Hepatocyte (in vitro differentiated cells): ENCODE measurements around the gene HDAC1. TPM values are rescaled to one million over a fixed set of nuclear protein-coding genes. Genes with fewer than 3 reads are reported as not detected.

ENCODE experiments used
- DNase-seq: peaks from one replicate; pipeline ENCODE4 v3.0.0-alpha.2; 2016; ENCODE audit warnings: low spot score
- H2AFZ ChIP-seq: fragments of 200-600 bp; sonication (generic); 2 replicates; pipeline ENCODE4 v1.6.0; 2016; ENCODE audit warnings: antibody characterized with exemption, mild to moderate bottlenecking
- H3K27ac ChIP-seq: fragments of 200-600 bp; sonication (generic); 2 replicates; pipeline ENCODE4 v1.5.1; 2016; ENCODE audit warnings: mild to moderate bottlenecking
- H3K27me3 ChIP-seq: fragments of 200-600 bp; sonication (generic); 2 replicates; pipeline ENCODE4 v1.6.1; 2016
- H3K36me3 ChIP-seq: fragments of 200-600 bp; sonication (generic); replicated peaks from 2 replicates; pipeline ENCODE4 v1.5.1; 2016; ENCODE audit warnings: low read depth; ENCODE audit not compliant: insufficient read depth
- H3K4me1 ChIP-seq: fragments of 200-600 bp; sonication (generic); 2 replicates; pipeline ENCODE4 v1.5.1; 2016; ENCODE audit warnings: mild to moderate bottlenecking, moderate library complexity; ENCODE audit not compliant: insufficient read depth
- H3K4me2 ChIP-seq: fragments of 200-600 bp; sonication (generic); 2 replicates; pipeline ENCODE4 v1.6.0; 2016
- H3K4me3 ChIP-seq: fragments of 200-600 bp; sonication (generic); 2 replicates; pipeline ENCODE4 v1.5.1; 2016; ENCODE audit warnings: mild to moderate bottlenecking
- H3K79me2 ChIP-seq: fragments of 200-600 bp; sonication (generic); 2 replicates; pipeline ENCODE4 v1.6.0; 2017; ENCODE audit warnings: mild to moderate bottlenecking
- H3K9me2 ChIP-seq: fragments of 200-600 bp; sonication (generic); replicated peaks from 2 replicates; pipeline ENCODE4 v1.6.0; 2017; ENCODE audit warnings: mild to moderate bottlenecking; ENCODE audit not compliant: insufficient read depth
- H3K9me3 ChIP-seq: fragments of 200-600 bp; sonication (generic); 2 replicates; pipeline ENCODE4 v1.5.1; 2016; ENCODE audit warnings: low read depth, mild to moderate bottlenecking
- H4K20me1 ChIP-seq: fragments of 200-600 bp; sonication (generic); 2 replicates; pipeline ENCODE4 v1.6.0; 2016; ENCODE audit warnings: mild to moderate bottlenecking; ENCODE audit not compliant: insufficient read depth, poor library complexity, severe bottlenecking
- EZH2 ChIP-seq: fragments of 200-600 bp; sonication (generic); IDR thresholded peaks from 2 replicates; pipeline ENCODE4 v1.6.1; 2016; ENCODE audit warnings: antibody characterized with exemption, mild to moderate bottlenecking, borderline replicate concordance
- EZH2phosphoT487 ChIP-seq: fragments of 200-600 bp; sonication (generic); IDR thresholded peaks from one replicate; pipeline ENCODE4 v1.6.1; 2018; ENCODE audit warnings: antibody characterized with exemption, mild to moderate bottlenecking, low read depth, moderate library complexity; ENCODE audit not compliant: unreplicated experiment, severe bottlenecking
- WGBS: methylation state at CpG from one replicate; pipeline ENCODE4 v1.1.6; 2016; ENCODE audit warnings: low lambda C conversion rate; ENCODE audit errors: missing lambda C conversion rate; 5-methylcytosine and 5-hydroxymethylcytosine counted together
- polyA plus RNA-seq: library from polyadenylated mRNA; unstranded; fragments of >200 nt; fragmentation: Nextera tagmentation; extraction: Ambion mirVana; gene quantifications from 2 replicates; pipeline ENCODE4 v1.2.1, GENCODE V29; 2016
- total RNA-seq: library from RNA; depleted of rRNA; stranded (reverse); fragments of >200 nt; gene quantifications from 2 replicates; pipeline ENCODE4 v1.2.3, GENCODE V29; 2014
- TF ChIP-seq, protein P1 (sequence below): fragments of 200-600 bp; sonication (generic); IDR thresholded peaks from 2 replicates; pipeline ENCODE4 v1.5.1; 2016; ENCODE audit warnings: antibody characterized with exemption, mild to moderate bottlenecking; ENCODE audit not compliant: poor library complexity

Gene HDAC1
- total and polyA plus RNA-seq, 2 experiments from 2014 or later, result 94.6 to 117 TPM

DNA sequence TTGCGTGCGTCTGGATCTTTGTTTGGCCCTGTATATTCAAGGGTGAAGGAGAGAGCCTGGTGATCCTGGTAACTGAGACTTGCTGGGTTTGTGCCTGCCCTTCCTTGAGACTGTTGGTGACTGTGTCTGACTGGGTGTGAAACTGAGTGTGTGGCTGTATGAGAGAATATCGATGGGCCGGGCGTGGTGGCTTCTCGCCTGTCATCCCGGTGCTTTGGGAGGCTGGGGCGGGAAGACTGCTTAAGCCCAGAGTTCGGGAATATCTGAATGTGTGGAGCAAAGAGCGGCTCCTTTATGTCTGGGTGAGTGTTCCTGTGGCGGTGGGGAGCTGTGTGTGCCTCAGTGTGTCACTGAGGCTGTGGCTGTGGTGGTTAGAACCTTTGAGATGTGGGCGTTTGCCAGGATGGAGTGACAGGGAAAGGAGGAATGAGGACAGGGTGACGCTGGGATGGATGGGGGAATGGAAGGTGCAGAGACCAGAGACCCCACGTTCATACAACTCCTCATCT, 46.8 kb downstream of the HDAC1 start:
- WGBS, result 88% methylated on average over 14 of the region's 14 CpGs
- Histone ChIP-seq H3K36me3 (no peaks in the 10 kb centered on the region), H2AFZ (no peak overlapping the region), H3K27me3 (no peaks in the 10 kb centered on the region), H4K20me1 (peaks cover 12% of the 10 kb centered on the region), H3K27ac (no peak overlapping the region), H3K9me3 (no peaks in the 10 kb centered on the region), H3K4me2 (no peak overlapping the region), H3K4me1 (peaks cover 8% of the 10 kb centered on the region), H3K9me2 (no peaks in the 10 kb centered on the region), H3K79me2 (peaks cover 21% of the 10 kb centered on the region), H3K4me3 (no peak overlapping the region)
- no peak for DNase-seq
- no peak for TF ChIP-seq EZH2
- TF ChIP-seq, protein P1, sequence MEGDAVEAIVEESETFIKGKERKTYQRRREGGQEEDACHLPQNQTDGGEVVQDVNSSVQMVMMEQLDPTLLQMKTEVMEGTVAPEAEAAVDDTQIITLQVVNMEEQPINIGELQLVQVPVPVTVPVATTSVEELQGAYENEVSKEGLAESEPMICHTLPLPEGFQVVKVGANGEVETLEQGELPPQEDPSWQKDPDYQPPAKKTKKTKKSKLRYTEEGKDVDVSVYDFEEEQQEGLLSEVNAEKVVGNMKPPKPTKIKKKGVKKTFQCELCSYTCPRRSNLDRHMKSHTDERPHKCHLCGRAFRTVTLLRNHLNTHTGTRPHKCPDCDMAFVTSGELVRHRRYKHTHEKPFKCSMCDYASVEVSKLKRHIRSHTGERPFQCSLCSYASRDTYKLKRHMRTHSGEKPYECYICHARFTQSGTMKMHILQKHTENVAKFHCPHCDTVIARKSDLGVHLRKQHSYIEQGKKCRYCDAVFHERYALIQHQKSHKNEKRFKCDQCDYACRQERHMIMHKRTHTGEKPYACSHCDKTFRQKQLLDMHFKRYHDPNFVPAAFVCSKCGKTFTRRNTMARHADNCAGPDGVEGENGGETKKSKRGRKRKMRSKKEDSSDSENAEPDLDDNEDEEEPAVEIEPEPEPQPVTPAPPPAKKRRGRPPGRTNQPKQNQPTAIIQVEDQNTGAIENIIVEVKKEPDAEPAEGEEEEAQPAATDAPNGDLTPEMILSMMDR, result no peak
- TF ChIP-seq EZH2phosphoT487, result no peak

- WGBS, result 64% methylated on average over 5 of the region's 5 CpGs
- no peaks in the 10 kb centered on the region for H3K9me3 ChIP-seq
- H3K27ac ChIP-seq, result no peak overlapping the region
- no peaks in the 10 kb centered on the region for H3K27me3 ChIP-seq
- no peaks in the 10 kb centered on the region for H3K36me3 ChIP-seq
- TF ChIP-seq EZH2phosphoT487 (no peak), EZH2 (no peak)
- TF ChIP-seq, protein P1, result no peak
- H4K20me1 ChIP-seq, result peaks cover 5% of the 10 kb centered on the region
- H3K4me1 ChIP-seq, result peaks cover 1% of the 10 kb centered on the region
- no peak for DNase-seq
- no peak overlapping the region for H3K4me2 ChIP-seq
- no peak overlapping the region for H2AFZ ChIP-seq
- H3K79me2 ChIP-seq, result peaks cover 15% of the 10 kb centered on the region
- no peaks in the 10 kb centered on the region for H3K9me2 ChIP-seq
- H3K4me3 ChIP-seq, result no peak overlapping the region
Measured at GRCh38 chr1:32339363-32339978, 47.6 kb downstream of the HDAC1 start.

DNA sequence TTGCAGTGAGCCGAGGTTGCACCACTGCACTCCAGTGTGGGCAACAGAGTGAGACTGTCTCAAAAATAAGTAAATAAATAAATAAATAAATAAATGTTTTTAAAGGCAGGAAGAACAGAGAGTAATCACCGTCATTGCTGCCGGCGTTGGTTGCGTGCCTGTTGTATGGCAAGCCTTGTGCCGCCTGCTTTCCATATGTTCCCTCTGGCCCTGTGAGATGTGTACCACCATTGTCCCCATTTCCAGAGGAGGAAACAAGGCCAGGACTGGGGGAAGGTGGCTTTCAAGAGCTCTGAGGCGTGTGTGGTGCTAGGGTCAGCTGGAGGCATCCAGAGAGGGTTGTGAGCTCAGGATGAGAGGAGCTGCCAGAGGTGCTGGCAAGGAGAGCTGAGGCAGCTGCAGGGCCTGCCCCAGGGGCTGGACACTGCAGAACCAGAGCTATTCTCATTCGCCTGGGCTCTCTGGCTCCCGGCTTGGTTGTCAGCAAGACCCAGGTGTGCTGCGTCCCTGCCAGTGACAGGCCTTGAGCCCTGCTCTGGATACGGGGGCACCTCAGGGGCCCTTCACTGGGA, 49.4 kb downstream of the HDAC1 start:
- Histone ChIP-seq H3K27me3 (no peaks in the 10 kb centered on the region), H3K9me2 (no peaks in the 10 kb centered on the region), H3K9me3 (no peaks in the 10 kb centered on the region), H3K36me3 (no peaks in the 10 kb centered on the region), H3K79me2 (no peaks in the 10 kb centered on the region), H3K4me3 (no peak overlapping the region), H3K4me2 (no peak overlapping the region), H3K27ac (no peak overlapping the region), H4K20me1 (no peaks in the 10 kb centered on the region), H3K4me1 (peaks cover 8% of the 10 kb centered on the region), H2AFZ (no peak overlapping the region)
- WGBS, result 91% methylated on average over 11 of the region's 11 CpGs
- TF ChIP-seq, protein P1, result no peak
- TF ChIP-seq EZH2, result no peak
- no peak for TF ChIP-seq EZH2phosphoT487
- no peak for DNase-seq
